HG03521 (cell line): ENCODE data around the gene MGAT2.
A peak's percentile ranks its signal among the peaks of the same experiment; 100 is the strongest.
"Not testable (repeated sequence)": the region's sequence is repeated elsewhere in the genome, so short reads cannot be mapped to it uniquely, and the experiment has no call there.

ENCODE experiments used
- ATAC-seq: cut with Tn5 transposase; IDR thresholded peaks from one replicate; pipeline ENCODE4 v1.9.1; 2021; ENCODE audit warnings: mild to moderate bottlenecking, moderate library complexity; ENCODE audit not compliant: unreplicated experiment

Gene MGAT2

GRCh38 chr14:49620182-49621113 lies at the start of gene MGAT2, which contains the start of gene RPL36AL:
Gene MGAT2 (plus strand): TSS chr14:49620799. CDS start chr14:49621269, 470 bp downstream.
Gene RPL36AL (minus strand): TSS chr14:49620626. CDS start chr14:49619104, 1,522 bp downstream.
- ATAC-seq, result peak; percentile 94

- no peak for ATAC-seq
These were observed 46.6 kb upstream of the MGAT2 start for GRCh38 chr14:49574038-49574437.

- ATAC-seq, result no peak
These were observed 42.5 kb upstream of the MGAT2 start for GRCh38 chr14:49578141-49578540.

GRCh38 chr14:49579841-49580240 lies 40.8 kb upstream of the MGAT2 start:
- ATAC-seq, result no peak

- ATAC-seq, result no peak
These were observed 39.1 kb upstream of the MGAT2 start for GRCh38 chr14:49581209-49582112.

- ATAC-seq, result no peak
These were observed 38.3 kb upstream of the MGAT2 start for GRCh38 chr14:49582113-49582977.

- no peak for ATAC-seq
These were observed 37.0 kb upstream of the MGAT2 start for GRCh38 chr14:49583629-49584028.

GRCh38 chr14:49584058-49584457 lies 36.5 kb upstream of the MGAT2 start:
- no peak for ATAC-seq

GRCh38 chr14:49584981-49585640 lies 35.5 kb upstream of the MGAT2 start:
- ATAC-seq, result not testable (repeated sequence)

GRCh38 chr14:49585803-49586672 lies 34.6 kb upstream of the MGAT2 start, which contains the start of gene RPS29:
Gene RPS29 (minus strand): TSS chr14:49586380. CDS start chr14:49586346, 34 bp downstream.
- peak; percentile 93 for ATAC-seq

- peak; percentile 14 for ATAC-seq
These were observed 33.7 kb upstream of the MGAT2 start for GRCh38 chr14:49586673-49587460.

GRCh38 chr14:49589387-49589786 lies 31.2 kb upstream of the MGAT2 start:
- no peak for ATAC-seq

- ATAC-seq, result no peak
These were observed 27.6 kb upstream of the MGAT2 start for GRCh38 chr14:49593016-49593415.

GRCh38 chr14:49594347-49595091 lies 26.1 kb upstream of the MGAT2 start:
- no peak for ATAC-seq

GRCh38 chr14:49598189-49598484 lies 22.5 kb upstream of the MGAT2 start:
- ATAC-seq, result peak; percentile 1

GRCh38 chr14:49598485-49599300 lies 21.9 kb upstream of the MGAT2 start, which contains the start of gene LRR1:
Gene LRR1 (plus strand): TSS chr14:49598940. CDS start chr14:49599021, 81 bp downstream.
- peak; percentile 58 for ATAC-seq

- ATAC-seq, result no peak
These were observed 13.0 kb upstream of the MGAT2 start for GRCh38 chr14:49607583-49607982.
